Peyer's patch (tissue), 4 donors: ENCODE measurements around the gene FCSK. TPM values are rescaled to one million over a fixed set of nuclear protein-coding genes. Genes with fewer than 3 reads are reported as not detected.
A peak's percentile ranks its signal among the peaks of the same experiment; 100 is the strongest.
"Not testable (repeated sequence)": the region's sequence is repeated elsewhere in the genome, so short reads cannot be mapped to it uniquely, and the experiment has no call there.

Experiments used
- DNase-seq, 3 donors: peaks; one replicate each; pipeline ENCODE4 v3.0.0-alpha.2; 2017 to 2019
- H3K27ac ChIP-seq, 4 donors: fragments of 200-600 bp; sonication (generic); one replicate each; pipeline ENCODE4 v1.5.1; 2016 to 2019
- H3K27me3 ChIP-seq, 2 donors: fragments of 200-600 bp; sonication (generic); one replicate each; pipeline ENCODE4 v1.5.1; 2019
- H3K36me3 ChIP-seq, 3 donors: fragments of 200-600 bp; sonication (generic); one replicate each; pipeline ENCODE4 v1.5.1; 2016 to 2019
- H3K4me1 ChIP-seq, 4 donors: fragments of 200-600 bp; sonication (generic); one replicate each; pipeline ENCODE4 v1.5.1; 2016 to 2019
- H3K4me3 ChIP-seq, 4 donors: fragments of 200-600 bp; sonication (generic); 1 replicate in 3 of 4; 2 replicates in 1 of 4; pipeline ENCODE4 v1.5.1; 2016 to 2019; ENCODE audit warnings: mild to moderate bottlenecking in 1 of 4
- H3K9me3 ChIP-seq, 4 donors: fragments of 200-600 bp; sonication (generic); one replicate each; pipeline ENCODE4 v1.5.1; 2016 to 2019; ENCODE audit warnings: mild to moderate bottlenecking in 1 of 4
- CTCF ChIP-seq, 6 experiments: fragments of 450-650 bp in 4 of 6; fragments of 200-600 bp in 2 of 6; sonication (generic) in 1 of 6; IDR thresholded peaks; one replicate each; pipeline ENCODE4 v1.5.1; 2017 to 2019; ENCODE audit warnings: antibody characterized with exemption in 6 of 6, mild to moderate bottlenecking in 3 of 6, moderate library complexity in 1 of 6
- POLR2A ChIP-seq, 2 donors: fragments of 450-650 bp; IDR thresholded peaks; one replicate each; pipeline ENCODE4 v1.5.1; 2017; ENCODE audit warnings: antibody characterized with exemption in 2 of 2, mild to moderate bottlenecking in 2 of 2, moderate library complexity in 2 of 2
- total RNA-seq, 4 donors: library from RNA; depleted of rRNA; stranded (reverse); fragments of >200 nt; gene quantifications; one replicate each; pipeline ENCODE4 v1.1.0, GENCODE V29; 2016

The FCSK gene
- total RNA-seq, 4 donors from 2014 or later, result 32.2 to 127 (median 52.9) TPM

GRCh38 chr16:70448075-70448474 is 6.3 kb upstream of the FCSK start:
- TF ChIP-seq CTCF (IDR thresholded peaks at IDR 0.05) (no peak), POLR2A (IDR thresholded peaks at IDR 0.05) (no peak)
- H3K27me3 ChIP-seq, result no peaks in the 10 kb centered on the region
- no peak overlapping the region for H3K4me3 ChIP-seq
- peaks cover 0 to 5% (median 0%) of the 10 kb centered on the region in 4 donors for H3K4me1 ChIP-seq
- no peaks in the 10 kb centered on the region for H3K9me3 ChIP-seq
- no peaks in the 10 kb centered on the region for H3K36me3 ChIP-seq
- H3K27ac ChIP-seq, result no peak overlapping the region
- DNase-seq, result no peak

GRCh38 chr16:70450142-70451003 is 4.0 kb upstream of the FCSK start:
- not testable (repeated sequence) for H3K4me3 ChIP-seq, H3K27me3 ChIP-seq, H3K9me3 ChIP-seq

GRCh38 chr16:70451004-70451340 is 3.4 kb upstream of the FCSK start:
- H3K9me3 ChIP-seq, H3K4me3 ChIP-seq, H3K27ac ChIP-seq, H3K36me3 ChIP-seq, H3K27me3 ChIP-seq, DNase-seq: not testable (repeated sequence)
- H3K4me1 ChIP-seq, result peaks cover 0 to 14% (median 2%) of the 10 kb centered on the region in 4 donors

More at GRCh38 chr16:70450142-70451003, 4.0 kb upstream of the FCSK start:
- not testable (repeated sequence) for H3K4me1 ChIP-seq, H3K27ac ChIP-seq, H3K36me3 ChIP-seq, DNase-seq

GRCh38 chr16:70453117-70453891 is 1.1 kb upstream of the FCSK start:
- no peak for DNase-seq
- no peaks in the 10 kb centered on the region for H3K36me3 ChIP-seq
- no peaks in the 10 kb centered on the region for H3K27me3 ChIP-seq
- no peaks in the 10 kb centered on the region for H3K9me3 ChIP-seq
- H3K4me3 ChIP-seq, result peak overlapping the region; percentile 74 to 95 (median 83)
- no peak for TF ChIP-seq POLR2A (IDR thresholded peaks at IDR 0.05)
- no peak for TF ChIP-seq CTCF (IDR thresholded peaks at IDR 0.05)
- peaks cover 0 to 16% (median 2%) of the 10 kb centered on the region in 4 donors for H3K4me1 ChIP-seq
- peak overlapping the region in 2 of 4 donors; percentile 10 to 89 for H3K27ac ChIP-seq

- H3K4me3 ChIP-seq, result peak overlapping the region; percentile 74 to 95 (median 83)
- peak overlapping the region; percentile 10 to 91 (median 88) for H3K27ac ChIP-seq
- no peaks in the 10 kb centered on the region for H3K36me3 ChIP-seq
- TF ChIP-seq CTCF (IDR thresholded peaks at IDR 0.05), result no peak
- no peak for TF ChIP-seq POLR2A (IDR thresholded peaks at IDR 0.05)
- DNase-seq, result no peak
- peaks cover 0 to 16% (median 2%) of the 10 kb centered on the region in 4 donors for H3K4me1 ChIP-seq
- H3K9me3 ChIP-seq, result no peaks in the 10 kb centered on the region
- H3K27me3 ChIP-seq, result no peaks in the 10 kb centered on the region
Measured at GRCh38 chr16:70453892-70454221, 538 bp upstream of the FCSK start.

GRCh38 chr16:70455910-70456309 is 1.5 kb downstream of the FCSK start:
- no peaks in the 10 kb centered on the region for H3K36me3 ChIP-seq
- no peaks in the 10 kb centered on the region for H3K9me3 ChIP-seq
- no peaks in the 10 kb centered on the region for H3K27me3 ChIP-seq
- TF ChIP-seq CTCF (IDR thresholded peaks at IDR 0.05) (no peak), POLR2A (IDR thresholded peaks at IDR 0.05) (no peak)
- peak overlapping the region in 1 of 4 donors; percentile 95 for H3K4me3 ChIP-seq
- peak overlapping the region in 1 of 4 donors; percentile 89 for H3K27ac ChIP-seq
- peaks cover 0 to 18% (median 2%) of the 10 kb centered on the region in 4 donors for H3K4me1 ChIP-seq
- no peak for DNase-seq
